GM18499 (cell line): ENCODE results near the gene MARCHF3.
A peak's percentile ranks its signal among the peaks of the same experiment; 100 is the strongest.
"Not testable (repeated sequence)": the region's sequence is repeated elsewhere in the genome, so short reads cannot be mapped to it uniquely, and the experiment has no call there.

Experiments used
- ATAC-seq: cut with Tn5 transposase; IDR thresholded peaks from one replicate; pipeline ENCODE4 v1.9.1; 2021; ENCODE audit warnings: moderate number of reproducible peaks; ENCODE audit not compliant: insufficient read depth, unreplicated experiment

The MARCHF3 gene

DNA sequence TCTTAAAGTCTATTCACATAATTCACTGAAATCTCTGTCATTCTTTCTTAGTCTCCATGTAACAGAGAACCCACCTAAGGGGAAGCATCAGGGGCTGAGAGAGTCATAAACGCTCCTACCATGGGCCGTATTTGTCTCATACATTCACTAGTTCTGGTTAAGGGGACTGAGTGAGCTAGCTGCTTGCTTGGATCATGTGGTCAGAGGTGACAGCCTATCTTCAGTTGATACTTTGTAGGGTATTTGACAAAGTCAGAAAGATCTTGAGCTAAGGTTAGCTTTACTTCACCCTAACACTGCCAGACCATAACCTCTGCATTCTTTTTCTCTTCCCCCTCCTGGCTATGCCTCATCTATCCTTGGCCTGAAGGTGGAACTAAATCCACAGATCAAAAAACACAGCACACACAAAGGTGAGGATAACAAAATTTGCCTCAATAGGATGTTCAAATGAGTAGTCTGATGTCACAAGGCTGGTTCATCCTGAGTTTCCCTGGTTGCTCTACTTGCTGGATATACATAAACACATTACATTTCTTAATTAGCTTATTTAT lies 66.5 kb downstream of the MARCHF3 start:
- no peak for ATAC-seq

DNA sequence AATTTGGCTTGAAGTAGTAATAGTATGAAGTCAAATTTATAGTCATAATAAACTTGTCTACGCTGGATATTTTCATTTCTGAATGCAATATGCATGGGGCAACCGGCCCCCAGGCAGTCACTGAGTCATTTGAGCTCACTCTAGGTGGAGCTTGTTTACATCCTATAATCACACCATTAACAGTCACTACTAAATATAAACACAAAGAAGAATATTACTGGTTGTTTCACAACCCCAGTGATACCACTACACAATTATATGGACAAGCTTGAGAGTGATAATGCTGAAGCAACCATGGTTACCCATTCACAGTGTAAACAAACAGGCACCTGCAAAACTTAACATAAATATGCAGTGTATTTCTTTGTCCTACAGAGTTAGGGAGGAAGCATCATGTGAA lies 68.7 kb downstream of the MARCHF3 start:
- ATAC-seq = peak; percentile 86

GRCh38 chr5:126961128-126961527 lies 69.2 kb downstream of the MARCHF3 start:
- no peak for ATAC-seq

- no peak for ATAC-seq
Observed at GRCh38 chr5:126959188-126959587, 71.2 kb downstream of the MARCHF3 start.

GRCh38 chr5:126956991-126957390 lies 73.4 kb downstream of the MARCHF3 start:
- ATAC-seq = no peak

DNA sequence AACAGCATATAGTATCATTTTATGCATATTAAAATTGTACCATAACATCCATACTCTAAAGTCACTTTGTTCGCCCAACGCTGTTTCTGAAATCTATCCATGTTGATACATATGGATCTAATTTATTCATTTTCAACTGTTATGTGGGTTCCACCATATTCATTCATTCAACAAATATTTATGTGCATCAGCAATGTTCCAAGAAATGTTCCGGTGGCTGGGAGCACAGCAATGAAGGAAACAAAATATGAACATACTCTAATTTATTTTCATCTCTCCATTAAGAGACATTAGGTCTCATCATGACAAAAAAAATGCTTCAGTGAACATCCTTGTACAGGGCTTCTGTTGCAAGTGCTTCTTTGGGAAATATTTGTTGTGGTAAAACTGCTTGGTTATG lies 75.4 kb downstream of the MARCHF3 start:
- ATAC-seq = no peak

DNA sequence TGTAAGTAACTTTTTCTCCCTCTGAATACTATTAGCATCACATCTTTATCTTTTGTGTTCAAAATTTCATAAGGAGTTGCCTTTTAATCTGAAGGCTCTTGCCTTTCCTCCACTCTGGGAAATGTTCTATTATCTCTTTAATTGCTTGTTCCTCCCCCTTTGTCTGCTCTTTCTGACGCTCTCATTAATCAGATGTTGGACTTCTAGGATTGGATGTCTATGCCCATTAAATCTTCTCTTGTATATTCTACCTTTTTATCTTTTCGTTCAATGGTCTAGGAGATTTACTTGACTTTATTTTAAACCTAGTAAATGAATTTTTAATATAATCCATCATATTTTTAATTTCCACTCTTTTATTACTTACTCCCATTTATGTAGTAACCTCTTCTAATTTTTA lies 76.7 kb downstream of the MARCHF3 start:
- ATAC-seq = no peak

GRCh38 chr5:126949475-126949874 lies 80.9 kb downstream of the MARCHF3 start:
- no peak for ATAC-seq

GRCh38 chr5:126948453-126948852 lies 81.9 kb downstream of the MARCHF3 start:
- no peak for ATAC-seq

DNA sequence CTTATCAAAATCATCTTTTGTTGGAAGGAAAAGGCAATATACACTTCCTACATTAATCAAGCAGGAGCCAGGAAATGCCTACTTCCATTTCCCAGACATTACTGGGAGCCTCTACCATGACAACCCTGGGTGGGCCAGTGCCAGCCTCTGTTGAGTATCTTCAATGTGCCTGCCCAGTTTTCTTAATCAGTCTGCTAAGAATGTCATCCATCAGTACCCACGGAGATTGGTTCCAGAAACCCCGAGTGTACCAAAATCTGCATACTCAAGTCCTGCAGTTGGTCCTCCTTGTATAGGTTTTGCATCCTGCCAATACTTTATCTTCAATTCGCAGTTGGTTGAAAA lies 82.4 kb downstream of the MARCHF3 start:
- ATAC-seq = no peak

DNA sequence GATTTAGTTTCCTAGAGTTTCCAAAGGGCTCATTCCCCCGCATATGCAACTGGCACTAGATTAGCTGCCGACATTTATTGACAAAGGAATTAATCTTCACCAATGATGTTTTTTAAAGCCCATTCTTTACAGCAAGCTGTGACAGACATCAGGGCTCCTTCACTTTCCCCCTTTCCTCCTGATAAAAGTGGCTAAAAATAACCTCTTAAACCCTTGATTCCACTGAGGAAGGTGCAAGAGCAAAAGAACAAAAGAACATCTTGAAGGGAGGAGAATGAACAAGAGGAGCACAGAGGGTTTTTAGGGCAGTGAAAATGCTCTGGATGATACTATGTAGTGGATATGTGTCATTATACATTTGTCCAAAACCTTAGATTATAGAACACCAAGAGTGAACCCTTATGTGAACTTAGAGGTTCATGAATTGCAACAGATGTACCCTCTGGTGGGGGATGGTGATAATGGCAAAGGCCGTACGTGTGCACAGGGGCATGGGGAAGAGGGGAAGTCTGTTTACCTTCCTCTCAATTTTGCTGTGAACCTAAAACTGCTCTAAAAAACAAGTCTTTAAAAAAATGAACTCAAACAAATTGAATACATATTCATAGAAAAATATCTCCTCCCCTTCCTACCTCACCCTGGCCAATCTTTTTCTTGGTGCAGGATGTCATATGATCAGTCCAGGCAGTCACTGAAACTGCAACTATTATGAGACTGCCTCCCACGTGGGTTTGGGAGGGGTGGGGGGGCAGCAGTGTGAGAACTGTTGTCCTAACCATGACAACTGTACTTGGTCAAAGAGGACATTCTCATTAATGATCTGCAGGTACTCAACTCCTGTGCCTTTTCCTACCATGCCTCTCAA lies 83.0 kb downstream of the MARCHF3 start:
- ATAC-seq = no peak

GRCh38 chr5:126942908-126943307 lies 87.5 kb downstream of the MARCHF3 start:
- not testable (repeated sequence) for ATAC-seq

GRCh38 chr5:126941403-126941802 lies 89.0 kb downstream of the MARCHF3 start:
- no peak for ATAC-seq

DNA sequence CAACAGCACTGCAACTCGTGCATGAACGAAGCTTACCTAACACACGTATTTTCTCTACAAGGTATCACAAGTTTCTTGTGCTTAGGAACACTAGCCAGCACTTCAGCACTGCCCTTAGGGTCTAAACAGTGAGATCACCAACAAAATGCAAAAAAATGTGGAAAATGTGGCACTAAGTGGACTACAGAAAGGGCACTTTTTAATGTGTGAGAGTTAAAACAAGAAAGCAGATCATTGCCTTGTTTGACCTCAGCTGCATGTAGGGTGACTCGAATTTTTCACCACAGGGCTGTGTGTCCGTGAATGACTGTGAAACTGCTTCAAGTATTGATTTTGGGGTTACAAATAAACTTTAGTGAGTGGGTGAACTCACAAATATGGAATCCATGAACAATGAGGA lies 90.5 kb downstream of the MARCHF3 start:
- ATAC-seq = no peak

- ATAC-seq = no peak
Observed at GRCh38 chr5:126938466-126938865, 91.9 kb downstream of the MARCHF3 start.

- ATAC-seq = no peak
Observed at GRCh38 chr5:126937771-126938170, 92.6 kb downstream of the MARCHF3 start.

- ATAC-seq = no peak
Observed at GRCh38 chr5:126936775-126937418, 93.5 kb downstream of the MARCHF3 start.

- no peak for ATAC-seq
Observed at GRCh38 chr5:126931963-126932660, 98.2 kb downstream of the MARCHF3 start.

- no peak for ATAC-seq
Observed at GRCh38 chr5:126928041-126928440, 102.3 kb downstream of the MARCHF3 start.

GRCh38 chr5:126927429-126927828 lies 102.9 kb downstream of the MARCHF3 start:
- ATAC-seq = no peak

GRCh38 chr5:126926187-126926586 lies 104.2 kb downstream of the MARCHF3 start:
- ATAC-seq = no peak
